OCI-LY7 (cell line): Measurements from ENCODE around the gene NOS3. TPM values are rescaled to one million over a fixed set of nuclear protein-coding genes. Genes with fewer than 3 reads are reported as not detected.
A peak's percentile ranks its signal among the peaks of the same experiment; 100 is the strongest.

Experiments used
- BruUV-seq: library from RNA; stranded (reverse); fragments of 400-500 nt; replicated peaks from 2 replicates; lab custom pipeline; 2021; lab: Mats Ljungman, UMichigan
- CTCF ChIA-PET: fragments of 300-600 bp; sonication (Branson Sonifier 250); formaldehyde crosslinking; loops from one replicate; lab custom pipeline; 2022; ENCODE audit warnings: antibody characterized with exemption; ENCODE audit not compliant: unreplicated experiment; lab: Charles Lee
- POLR2A ChIA-PET: fragments of 300-600 bp; sonication (Branson Sonifier 250); formaldehyde crosslinking; loops from one replicate; lab custom pipeline; 2022; ENCODE audit warnings: antibody characterized with exemption; lab: Charles Lee
- DNase-seq: peaks from one replicate; pipeline ENCODE4 v3.0.0-alpha.2; 2015; ENCODE audit warnings: low spot score
- H2AFZ ChIP-seq: fragments of 200-600 bp; sonication (generic), shearing (Covaris generic); 2 replicates; pipeline ENCODE4 v1.6.1; 2014; ENCODE audit warnings: mild to moderate bottlenecking, antibody characterized with exemption, low read length, moderate library complexity
- H3K27ac ChIP-seq: fragments of 200-600 bp; sonication (generic); 2 replicates; pipeline ENCODE4 v1.5.1; 2014; ENCODE audit warnings: mixed run types, low read depth, mild to moderate bottlenecking, moderate library complexity, low read length, inconsistent platforms; ENCODE audit not compliant: poor library complexity, severe bottlenecking
- H3K36me3 ChIP-seq: fragments of 200-600 bp; sonication (generic); 2 replicates; pipeline ENCODE4 v1.6.1; 2014; ENCODE audit warnings: mild to moderate bottlenecking, antibody characterized with exemption, low read length, moderate library complexity, mixed read lengths; ENCODE audit not compliant: insufficient read depth
- H3K4me1 ChIP-seq: fragments of 200-600 bp; sonication (generic); 2 replicates; pipeline ENCODE4 v1.5.1; 2014; ENCODE audit warnings: mild to moderate bottlenecking, low read length; ENCODE audit not compliant: insufficient read depth, poor library complexity, severe bottlenecking
- H3K4me2 ChIP-seq: fragments of 200-600 bp; sonication (generic); 2 replicates; pipeline ENCODE4 v1.6.1; 2014; ENCODE audit warnings: mild to moderate bottlenecking, low read length
- H3K4me3 ChIP-seq: fragments of 200-600 bp; sonication (generic); 2 replicates; pipeline ENCODE4 v1.5.1; 2014; ENCODE audit warnings: mild to moderate bottlenecking, low read depth, low read length; ENCODE audit not compliant: poor library complexity, severe bottlenecking
- H3K79me2 ChIP-seq: fragments of 200-600 bp; sonication (generic); 2 replicates; pipeline ENCODE4 v1.6.1; 2016; ENCODE audit warnings: low read depth, mild to moderate bottlenecking, low read length, moderate library complexity, mixed read lengths; ENCODE audit not compliant: insufficient read depth
- H3K9me2 ChIP-seq: fragments of 200-600 bp; sonication (generic); 2 replicates; pipeline ENCODE4 v1.6.1; 2016; ENCODE audit warnings: mild to moderate bottlenecking, low read length, mixed read lengths; ENCODE audit not compliant: insufficient read depth
- H3K9me3 ChIP-seq: fragments of 200-600 bp; sonication (generic); 2 replicates; pipeline ENCODE4 v1.6.1; 2014; ENCODE audit warnings: mild to moderate bottlenecking, mixed run types, low read length, mixed read lengths
- H4K20me1 ChIP-seq: fragments of 200-600 bp; sonication (generic); 2 replicates; pipeline ENCODE4 v1.6.1; 2014; ENCODE audit warnings: mild to moderate bottlenecking, antibody characterized with exemption, low read length, moderate library complexity, mixed read lengths; ENCODE audit not compliant: insufficient read depth
- EZH2phosphoT487 ChIP-seq: fragments of 200-600 bp; sonication (generic); IDR thresholded peaks from 2 replicates; pipeline ENCODE4 v1.6.1; 2018; ENCODE audit warnings: low read depth, borderline replicate concordance, mild to moderate bottlenecking, mixed run types, antibody characterized with exemption, low read length, moderate library complexity, mixed read lengths
- intact Hi-C: fragments of 100-400 bp; cut with micrococcal nuclease; formaldehyde crosslinking; loops from one replicate; pipeline ENCODE4 v1.10.0; 2022; ENCODE audit not compliant: unreplicated experiment
- total RNA-seq, 2 experiments: library from RNA; depleted of rRNA in 1 of 2; stranded (reverse); fragments of >200 nt in 1 of 2; shearing (Covaris generic) in 1 of 2; gene quantifications; 2 replicates each; pipeline ENCODE4 v1.2.3, GENCODE V29; 2014 to 2022
- TF ChIP-seq, protein P1 (sequence below): fragments of 200-600 bp; sonication (generic); conservative IDR thresholded peaks from 2 replicates; pipeline ENCODE4 v1.5.1; 2014; ENCODE audit warnings: mild to moderate bottlenecking, antibody characterized with exemption, low read length, moderate library complexity, mixed read lengths

The NOS3 gene
- total RNA-seq, 2 experiments from 2014 or later: 0.78 to 0.82 TPM

DNA sequence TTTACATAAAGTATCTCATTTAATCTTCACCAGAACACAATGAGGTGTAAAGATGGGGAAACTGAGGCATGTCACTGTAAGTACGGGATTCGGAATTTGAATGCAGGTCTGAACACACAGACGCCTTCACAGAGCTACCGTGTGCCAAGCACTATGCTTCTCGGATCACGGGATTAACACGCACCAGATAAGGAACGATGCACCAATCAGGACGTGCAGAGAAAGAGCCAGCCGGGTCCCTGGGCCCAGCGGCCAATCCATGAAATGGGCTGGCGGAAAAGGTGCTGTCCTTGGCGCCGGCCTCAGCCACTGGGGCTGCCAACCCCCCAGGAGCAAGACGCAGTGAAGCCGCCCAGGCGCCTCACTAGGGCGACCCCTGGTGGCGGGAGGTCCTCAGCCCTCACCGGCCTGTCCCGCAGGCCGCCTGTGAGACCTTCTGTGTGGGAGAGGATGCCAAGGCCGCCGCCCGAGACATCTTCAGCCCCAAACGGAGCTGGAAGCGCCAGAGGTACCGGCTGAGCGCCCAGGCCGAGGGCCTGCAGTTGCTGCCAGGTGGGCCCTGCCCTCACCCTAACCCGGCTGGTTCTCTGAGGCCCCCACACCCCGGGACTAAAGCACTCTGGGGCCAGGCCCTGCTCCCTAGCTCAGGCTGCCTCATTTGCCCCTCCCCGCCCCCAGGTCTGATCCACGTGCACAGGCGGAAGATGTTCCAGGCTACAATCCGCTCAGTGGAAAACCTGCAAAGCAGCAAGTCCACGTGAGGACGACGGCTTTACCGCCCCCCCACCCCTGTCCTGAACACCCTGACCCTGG lies 17.9 kb downstream of the NOS3 start:
- Histone ChIP-seq H3K4me1 (peaks cover 7% of the 10 kb centered on the region), H4K20me1 (no peaks in the 10 kb centered on the region), H2AFZ (peak overlapping the region; percentile 57; the same call in 1 of the 2 replicates), H3K27ac (no peak overlapping the region), H3K36me3 (no peaks in the 10 kb centered on the region), H3K4me2 (peak overlapping the region; percentile 48), H3K79me2 (no peaks in the 10 kb centered on the region), H3K4me3 (peak overlapping the region; percentile 42), H3K9me2 (no peaks in the 10 kb centered on the region), H3K9me3 (no peaks in the 10 kb centered on the region)
- POLR2A ChIA-PET: interaction anchor here (1.1 kb wide), 1 partner anchor 35 kb away, joined by 3 read pairs; no protein-coding TSS in a partner anchor
- TF ChIP-seq EZH2phosphoT487: no peak
- TF ChIP-seq, protein P1, sequence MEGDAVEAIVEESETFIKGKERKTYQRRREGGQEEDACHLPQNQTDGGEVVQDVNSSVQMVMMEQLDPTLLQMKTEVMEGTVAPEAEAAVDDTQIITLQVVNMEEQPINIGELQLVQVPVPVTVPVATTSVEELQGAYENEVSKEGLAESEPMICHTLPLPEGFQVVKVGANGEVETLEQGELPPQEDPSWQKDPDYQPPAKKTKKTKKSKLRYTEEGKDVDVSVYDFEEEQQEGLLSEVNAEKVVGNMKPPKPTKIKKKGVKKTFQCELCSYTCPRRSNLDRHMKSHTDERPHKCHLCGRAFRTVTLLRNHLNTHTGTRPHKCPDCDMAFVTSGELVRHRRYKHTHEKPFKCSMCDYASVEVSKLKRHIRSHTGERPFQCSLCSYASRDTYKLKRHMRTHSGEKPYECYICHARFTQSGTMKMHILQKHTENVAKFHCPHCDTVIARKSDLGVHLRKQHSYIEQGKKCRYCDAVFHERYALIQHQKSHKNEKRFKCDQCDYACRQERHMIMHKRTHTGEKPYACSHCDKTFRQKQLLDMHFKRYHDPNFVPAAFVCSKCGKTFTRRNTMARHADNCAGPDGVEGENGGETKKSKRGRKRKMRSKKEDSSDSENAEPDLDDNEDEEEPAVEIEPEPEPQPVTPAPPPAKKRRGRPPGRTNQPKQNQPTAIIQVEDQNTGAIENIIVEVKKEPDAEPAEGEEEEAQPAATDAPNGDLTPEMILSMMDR: peak; percentile 81
- intact Hi-C loops: loop anchor here (5.0 kb wide), 1 partner anchor 46 kb away; no protein-coding TSS in a partner anchor
- BruUV-seq: no TSS peak
- CTCF ChIA-PET: interaction anchor here (0.5 to 1.4 kb wide), 4 partner anchors 9 to 164 kb away, joined by 3 to 4 read pairs (median 3); no protein-coding TSS in a partner anchor
- peak; percentile 73 for DNase-seq

DNA sequence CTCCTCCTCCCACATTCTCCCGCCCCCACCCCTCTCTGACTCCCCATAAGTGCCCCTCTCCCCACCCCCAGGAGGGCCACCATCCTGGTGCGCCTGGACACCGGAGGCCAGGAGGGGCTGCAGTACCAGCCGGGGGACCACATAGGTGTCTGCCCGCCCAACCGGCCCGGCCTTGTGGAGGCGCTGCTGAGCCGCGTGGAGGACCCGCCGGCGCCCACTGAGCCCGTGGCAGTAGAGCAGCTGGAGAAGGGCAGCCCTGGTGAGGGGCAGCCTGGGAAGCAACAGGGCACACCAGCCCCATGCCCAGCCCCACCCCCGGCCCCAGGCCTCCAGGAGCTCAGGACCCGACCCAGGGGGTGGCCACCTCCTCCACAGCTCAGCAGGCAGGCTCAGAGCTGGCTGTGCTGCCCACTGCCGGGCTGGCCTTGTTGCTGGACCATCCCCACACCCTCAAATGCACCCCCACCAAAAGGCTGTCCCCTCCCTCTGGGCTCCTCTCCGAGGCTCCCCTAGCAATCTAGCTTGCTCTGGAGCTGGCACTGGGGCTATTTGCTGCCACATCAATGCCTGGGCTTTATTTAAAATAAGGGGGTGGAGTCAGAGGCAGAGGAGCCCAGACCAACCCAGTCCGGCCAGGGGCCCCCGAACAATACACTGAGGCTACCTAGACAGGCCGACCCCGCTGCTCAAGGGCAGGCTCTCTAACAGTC lies 18.7 kb downstream of the NOS3 start:
- Histone ChIP-seq H3K9me2 (no peaks in the 10 kb centered on the region), H2AFZ (no peak overlapping the region), H3K79me2 (no peaks in the 10 kb centered on the region), H4K20me1 (no peaks in the 10 kb centered on the region), H3K4me2 (no peak overlapping the region), H3K9me3 (no peaks in the 10 kb centered on the region), H3K4me3 (no peak overlapping the region), H3K27ac (no peak overlapping the region), H3K4me1 (peaks cover 7% of the 10 kb centered on the region), H3K36me3 (no peaks in the 10 kb centered on the region)
- BruUV-seq: no TSS peak
- ChIA-PET POLR2A (interaction anchor here (0.6 kb wide), 1 partner anchor 17 kb away, joined by 3 read pairs; no protein-coding TSS in a partner anchor), CTCF (interaction anchor here (0.5 to 1.4 kb wide), 4 partner anchors 9 to 165 kb away, joined by 3 to 4 read pairs (median 3); no protein-coding TSS in a partner anchor)
- intact Hi-C loops: loop anchor here (5.0 kb wide), 1 partner anchor 47 kb away; no protein-coding TSS in a partner anchor
- no peak for TF ChIP-seq EZH2phosphoT487
- TF ChIP-seq, protein P1: no peak
- DNase-seq: no peak
